Mammary epithelial cell (primary cell): ENCODE results near the gene CTNNBIP1.

Experiments
- EZH2 ChIP-seq: IDR thresholded peaks from 2 replicates; pipeline ENCODE4 v1.6.1; 2012; ENCODE audit warnings: low read length, inconsistent platforms, borderline replicate concordance
- TF ChIP-seq, protein P1 (sequence below), 2 donors: IDR thresholded peaks in 1 of 2; conservative IDR thresholded peaks in 1 of 2; 2 replicates each; pipeline ENCODE4 v1.5.1; 2011 to 2012; ENCODE audit warnings: inconsistent platforms in 2 of 2, low read length in 2 of 2, mild to moderate bottlenecking in 2 of 2, control low read depth in 1 of 2, low read depth in 1 of 2; ENCODE audit not compliant: insufficient read depth in 1 of 2; ENCODE audit errors: extremely low read depth in 1 of 2

DNA sequence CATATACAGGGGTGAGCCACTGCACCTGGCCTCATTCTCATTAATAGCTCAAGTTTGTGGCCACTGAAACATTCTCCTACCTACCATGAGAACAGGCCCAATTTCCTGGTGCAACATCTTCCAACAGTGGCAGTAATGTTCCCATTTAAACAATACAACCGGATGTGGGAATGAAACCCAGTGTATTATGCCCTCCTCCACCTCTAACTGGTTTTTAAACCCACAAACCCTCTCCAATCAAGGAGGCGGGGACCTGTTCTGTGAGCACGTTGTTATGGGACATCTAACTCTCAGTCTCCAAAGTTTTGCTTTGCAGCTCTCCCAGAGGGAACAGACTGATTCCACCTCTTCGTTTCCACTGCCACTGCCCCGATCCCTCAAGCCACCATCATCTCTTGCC lies 2.6 kb downstream of the CTNNBIP1 start:
- TF ChIP-seq, protein P1, sequence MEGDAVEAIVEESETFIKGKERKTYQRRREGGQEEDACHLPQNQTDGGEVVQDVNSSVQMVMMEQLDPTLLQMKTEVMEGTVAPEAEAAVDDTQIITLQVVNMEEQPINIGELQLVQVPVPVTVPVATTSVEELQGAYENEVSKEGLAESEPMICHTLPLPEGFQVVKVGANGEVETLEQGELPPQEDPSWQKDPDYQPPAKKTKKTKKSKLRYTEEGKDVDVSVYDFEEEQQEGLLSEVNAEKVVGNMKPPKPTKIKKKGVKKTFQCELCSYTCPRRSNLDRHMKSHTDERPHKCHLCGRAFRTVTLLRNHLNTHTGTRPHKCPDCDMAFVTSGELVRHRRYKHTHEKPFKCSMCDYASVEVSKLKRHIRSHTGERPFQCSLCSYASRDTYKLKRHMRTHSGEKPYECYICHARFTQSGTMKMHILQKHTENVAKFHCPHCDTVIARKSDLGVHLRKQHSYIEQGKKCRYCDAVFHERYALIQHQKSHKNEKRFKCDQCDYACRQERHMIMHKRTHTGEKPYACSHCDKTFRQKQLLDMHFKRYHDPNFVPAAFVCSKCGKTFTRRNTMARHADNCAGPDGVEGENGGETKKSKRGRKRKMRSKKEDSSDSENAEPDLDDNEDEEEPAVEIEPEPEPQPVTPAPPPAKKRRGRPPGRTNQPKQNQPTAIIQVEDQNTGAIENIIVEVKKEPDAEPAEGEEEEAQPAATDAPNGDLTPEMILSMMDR (conservative IDR thresholded peaks at IDR 0.05 in 1 of 2, IDR thresholded peaks at IDR 0.05 in 1 of 2; ENCODE audit: extremely low read depth in 1 of 2, insufficient read depth in 1 of 2, low read depth in 1 of 2, low read length in 2 of 2), result no peak
- TF ChIP-seq EZH2, result no peak
